Gastroesophageal sphincter (tissue), 3 donors: ENCODE results near the gene PLA1A.

ENCODE experiments used
- CTCF ChIP-seq, 4 experiments: fragments of 200-600 bp in 2 of 4; fragments of 450-650 bp in 2 of 4; sonication (generic) in 1 of 4; IDR thresholded peaks; one replicate each; pipeline ENCODE4 v1.5.1; 2017 to 2019; ENCODE audit warnings: antibody characterized with exemption in 4 of 4, mild to moderate bottlenecking in 2 of 4, moderate library complexity in 2 of 4
- EP300 ChIP-seq: sonication (generic); formaldehyde crosslinking; IDR thresholded peaks from one replicate; pipeline ENCODE4 v1.6.1; 2017; ENCODE audit warnings: antibody characterized with exemption, mild to moderate bottlenecking
- POLR2A ChIP-seq, 2 donors: fragments of 450-650 bp; IDR thresholded peaks; one replicate each; pipeline ENCODE4 v1.6.1; 2017; ENCODE audit warnings: antibody characterized with exemption in 2 of 2, mild to moderate bottlenecking in 2 of 2, moderate library complexity in 1 of 2
- POLR2AphosphoS5 ChIP-seq: sonication (generic); formaldehyde crosslinking; IDR thresholded peaks from one replicate; pipeline ENCODE4 v1.6.1; 2017; ENCODE audit warnings: antibody characterized with exemption

GRCh38 chr3:119560160-119560559 is 37.5 kb upstream of the PLA1A start:
- TF ChIP-seq CTCF (IDR thresholded peaks at IDR 0.05): no peak
- no peak for TF ChIP-seq POLR2A (IDR thresholded peaks at IDR 0.05)
- no peak for TF ChIP-seq POLR2AphosphoS5
- no peak for TF ChIP-seq EP300
